Measurements from ENCODE around the gene ARFGAP1.

ARFGAP1 gene

GRCh38 chr20:63336232-63336752 is 63.7 kb downstream of the ARFGAP1 start:
- no peak for DNase-seq

DNA sequence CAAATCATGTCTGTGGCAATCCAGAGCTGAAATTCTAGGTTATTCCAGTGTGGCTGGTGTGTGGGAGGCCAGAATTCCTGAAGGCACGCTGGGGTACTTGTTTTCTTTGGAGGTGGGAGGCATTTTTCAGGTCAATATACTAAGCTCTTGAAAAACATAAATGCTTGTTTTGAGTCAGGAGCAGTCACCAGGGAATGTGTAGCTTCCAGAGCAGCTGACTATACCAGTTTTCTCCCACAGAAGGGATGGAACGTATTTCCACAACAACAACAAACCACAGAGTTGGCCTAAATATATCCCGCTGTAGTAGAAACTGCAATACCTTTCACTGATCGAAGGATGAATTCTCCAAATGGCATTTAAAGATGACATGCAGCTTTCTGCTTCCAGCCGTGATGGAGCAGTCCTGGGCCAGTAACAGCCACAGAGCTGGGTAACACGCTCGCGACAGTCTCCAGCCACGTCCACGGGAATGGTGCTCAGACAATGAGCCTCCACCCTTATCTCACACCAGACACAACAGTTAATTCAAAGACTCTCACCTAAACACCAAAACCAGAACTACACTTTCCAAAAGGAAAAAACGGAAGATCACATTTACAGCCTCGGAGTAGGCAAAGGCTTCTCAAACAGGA is 65.3 kb downstream of the ARFGAP1 start:
- DNase-seq = no peak
